Small intestine (tissue), 7 donors: ENCODE data around the gene PDE9A. TPM values are rescaled to one million over a fixed set of nuclear protein-coding genes. Genes with fewer than 3 reads are reported as not detected.

Source experiments
- DNase-seq, 2 donors: peaks; one replicate each; pipeline versions ENCODE4 v3.0.0 to v3.0.0-alpha.2; 2013
- FAIRE-seq: peaks from 2 replicates; lab custom pipeline; 2012; peaks lifted over from hg19 to GRCh38; lab: Jason Lieb, UNC
- H3K27ac ChIP-seq, 3 donors: one replicate each; pipeline ENCODE4 v1.5.1; 2013; ENCODE audit warnings: low read length in 2 of 3, mild to moderate bottlenecking in 2 of 3, control low read depth in 1 of 3, inconsistent platforms in 1 of 3, low read depth in 1 of 3, moderate library complexity in 1 of 3
- H3K27me3 ChIP-seq, 3 donors: one replicate each; pipeline ENCODE4 v1.6.1; 2013; ENCODE audit warnings: low read length in 3 of 3, inconsistent platforms in 1 of 3; ENCODE audit not compliant: control insufficient read depth in 3 of 3, insufficient read depth in 3 of 3
- H3K36me3 ChIP-seq, 3 donors: one replicate each; pipeline ENCODE4 v1.6.1; 2013; ENCODE audit warnings: low read length in 3 of 3, inconsistent platforms in 1 of 3, low read depth in 1 of 3, mild to moderate bottlenecking in 1 of 3, moderate library complexity in 1 of 3; ENCODE audit not compliant: control insufficient read depth in 3 of 3, insufficient read depth in 2 of 3
- H3K4me1 ChIP-seq, 3 donors: one replicate each; pipeline ENCODE4 v1.6.1; 2013; ENCODE audit warnings: low read length in 2 of 3, inconsistent platforms in 1 of 3, low read depth in 1 of 3, mild to moderate bottlenecking in 1 of 3, moderate library complexity in 1 of 3; ENCODE audit not compliant: control insufficient read depth in 3 of 3, insufficient read depth in 2 of 3
- H3K4me3 ChIP-seq, 3 donors: one replicate each; pipeline ENCODE4 v1.5.1; 2013; ENCODE audit warnings: low read length in 3 of 3, control low read depth in 1 of 3, inconsistent platforms in 1 of 3, low read depth in 1 of 3, mild to moderate bottlenecking in 1 of 3, moderate library complexity in 1 of 3
- H3K9me3 ChIP-seq, 2 donors: one replicate each; pipeline ENCODE4 v1.6.1; 2013; ENCODE audit warnings: low read depth in 1 of 2, low read length in 1 of 2; ENCODE audit not compliant: control insufficient read depth in 2 of 2, insufficient read depth in 1 of 2
- WGBS, 3 donors: extraction: QIAGEN DNeasy Blood & Tissue Kit; methylation state at CpG; one replicate each; pipeline ENCODE4 v1.1.7; 2013; 5-methylcytosine and 5-hydroxymethylcytosine counted together
- polyA plus RNA-seq, 4 donors: library from polyadenylated mRNA; stranded (reverse) in 3 of 4; unstranded in 1 of 4; fragments of 200-250 nt in 3 of 4; fragments of 120-200 nt in 1 of 4; gene quantifications; one replicate each; pipeline versions ENCODE4 v1.2.1 to v1.2.3, GENCODE V29; 2013
- donor health status: healthy with polysubstance abuse.
- donor health status: control.
- donor health status: control.
- donor health status: Bipolar disorder and iron deficiency.
- donor health status: healthy.

The PDE9A gene
- polyA plus RNA-seq, 4 donors = 31.0 to 96.6 (median 49.6) TPM

- H3K4me3 ChIP-seq = no peak overlapping the region
- H3K27me3 ChIP-seq = no peaks in the 10 kb centered on the region
- H3K36me3 ChIP-seq = peaks cover 0 to 43% (median 0%) of the 10 kb centered on the region in 3 donors
- peaks cover 0 to 17% of the 10 kb centered on the region in 2 donors for H3K9me3 ChIP-seq
- no peak for FAIRE-seq
- no peak overlapping the region for H3K27ac ChIP-seq
- 88 to 94% (median 94%) methylated on average over 9 of the region's 9 CpGs for WGBS, 3 donors
- H3K4me1 ChIP-seq = no peaks in the 10 kb centered on the region
- no peak for DNase-seq
These were observed 49.3 kb downstream of the PDE9A start for GRCh38 chr21:42702720-42703119.

GRCh38 chr21:42703136-42703908 is 49.9 kb downstream of the PDE9A start:
- FAIRE-seq = no peak
- Histone ChIP-seq H3K36me3 (peaks cover 0 to 37% (median 0%) of the 10 kb centered on the region in 3 donors), H3K4me1 (no peaks in the 10 kb centered on the region), H3K27ac (no peak overlapping the region), H3K4me3 (no peak overlapping the region), H3K9me3 (peaks cover 0 to 17% of the 10 kb centered on the region in 2 donors), H3K27me3 (no peaks in the 10 kb centered on the region)
- no peak for DNase-seq
- 94 to 96% (median 94%) methylated on average over 22 to 24 of the region's 24 CpGs for WGBS, 3 donors

GRCh38 chr21:42703965-42704364 is 50.5 kb downstream of the PDE9A start:
- H3K27me3 ChIP-seq = no peaks in the 10 kb centered on the region
- FAIRE-seq (no peak), DNase-seq (no peak)
- H3K4me1 ChIP-seq = no peaks in the 10 kb centered on the region
- WGBS, 3 donors = 93 to 94% (median 93%) methylated on average over 18 of the region's 18 CpGs
- H3K4me3 ChIP-seq = no peak overlapping the region
- H3K9me3 ChIP-seq = peaks cover 0 to 17% of the 10 kb centered on the region in 2 donors
- no peak overlapping the region for H3K27ac ChIP-seq
- peaks cover 0 to 33% (median 0%) of the 10 kb centered on the region in 3 donors for H3K36me3 ChIP-seq

GRCh38 chr21:42704861-42705260 is 51.4 kb downstream of the PDE9A start:
- DNase-seq = no peak
- H3K9me3 ChIP-seq = peaks cover 0 to 17% of the 10 kb centered on the region in 2 donors
- no peaks in the 10 kb centered on the region for H3K4me1 ChIP-seq
- H3K27me3 ChIP-seq = no peaks in the 10 kb centered on the region
- H3K4me3 ChIP-seq = no peak overlapping the region
- no peak for FAIRE-seq
- peaks cover 0 to 29% (median 0%) of the 10 kb centered on the region in 3 donors for H3K36me3 ChIP-seq
- no peak overlapping the region for H3K27ac ChIP-seq
- WGBS, 3 donors = 77 to 88% (median 86%) methylated on average over 10 of the region's 10 CpGs

- H3K27ac ChIP-seq = no peak overlapping the region
- FAIRE-seq = no peak
- no peaks in the 10 kb centered on the region for H3K4me1 ChIP-seq
These were observed 51.9 kb downstream of the PDE9A start for GRCh38 chr21:42705346-42705745.

GRCh38 chr21:42705746-42706374 is 52.4 kb downstream of the PDE9A start:
- FAIRE-seq (no peak), DNase-seq (peak in 1 of 2 donors; percentile 50)
- Histone ChIP-seq H3K4me3 (no peak overlapping the region), H3K36me3 (peaks cover 0 to 27% (median 0%) of the 10 kb centered on the region in 3 donors), H3K27ac (no peak overlapping the region), H3K9me3 (peaks cover 0 to 14% of the 10 kb centered on the region in 2 donors), H3K27me3 (no peaks in the 10 kb centered on the region), H3K4me1 (no peaks in the 10 kb centered on the region)
- 81 to 94% (median 93%) methylated on average over 14 of the region's 14 CpGs for WGBS, 3 donors

More at GRCh38 chr21:42705346-42705745, 51.9 kb downstream of the PDE9A start:
- WGBS, 3 donors = 92 to 94% (median 93%) methylated on average over 19 of the region's 19 CpGs
- H3K27me3 ChIP-seq = no peaks in the 10 kb centered on the region
- peaks cover 0 to 28% (median 0%) of the 10 kb centered on the region in 3 donors for H3K36me3 ChIP-seq
- H3K9me3 ChIP-seq = peaks cover 0 to 16% of the 10 kb centered on the region in 2 donors
- DNase-seq = no peak
- H3K4me3 ChIP-seq = no peak overlapping the region

GRCh38 chr21:42706765-42707164 is 53.3 kb downstream of the PDE9A start:
- Histone ChIP-seq H3K36me3 (peaks cover 0 to 24% (median 0%) of the 10 kb centered on the region in 3 donors), H3K9me3 (peaks cover 0 to 10% of the 10 kb centered on the region in 2 donors), H3K4me1 (no peaks in the 10 kb centered on the region), H3K4me3 (no peak overlapping the region), H3K27me3 (no peaks in the 10 kb centered on the region), H3K27ac (no peak overlapping the region)
- FAIRE-seq (no peak), DNase-seq (no peak)
- WGBS, 3 donors = 85 to 90% (median 87%) methylated on average over 13 of the region's 13 CpGs

- FAIRE-seq (no peak), DNase-seq (no peak)
- Histone ChIP-seq H3K27ac (no peak overlapping the region), H3K4me3 (no peak overlapping the region), H3K9me3 (peaks cover 0 to 5% of the 10 kb centered on the region in 2 donors), H3K4me1 (no peaks in the 10 kb centered on the region), H3K27me3 (no peaks in the 10 kb centered on the region), H3K36me3 (peaks cover 0 to 24% (median 0%) of the 10 kb centered on the region in 3 donors)
- WGBS, 3 donors = 87 to 96% (median 93%) methylated on average over 6 to 7 of the region's 7 CpGs
These were observed 53.9 kb downstream of the PDE9A start for GRCh38 chr21:42707207-42707830.
